Endothelial cell of umbilical vein (primary cell): ENCODE data around the gene ASPSCR1.

Source experiments
- CTCF ChIP-seq, 2 donors: IDR thresholded peaks; 1 replicate in 1 of 2; 2 replicates in 1 of 2; pipeline ENCODE4 v1.5.1; 2011; ENCODE audit warnings: low read length in 2 of 2, mild to moderate bottlenecking in 2 of 2, moderate library complexity in 2 of 2, control low read depth in 1 of 2, inconsistent platforms in 1 of 2, low read depth in 1 of 2; ENCODE audit not compliant: insufficient read depth in 1 of 2; ENCODE audit errors: extremely low read depth in 1 of 2
- EZH2 ChIP-seq: IDR thresholded peaks from 2 replicates; pipeline ENCODE4 v1.6.1; 2012; ENCODE audit warnings: borderline replicate concordance, low read depth, mild to moderate bottlenecking, moderate library complexity, low read length, inconsistent platforms; ENCODE audit not compliant: severe bottlenecking

DNA sequence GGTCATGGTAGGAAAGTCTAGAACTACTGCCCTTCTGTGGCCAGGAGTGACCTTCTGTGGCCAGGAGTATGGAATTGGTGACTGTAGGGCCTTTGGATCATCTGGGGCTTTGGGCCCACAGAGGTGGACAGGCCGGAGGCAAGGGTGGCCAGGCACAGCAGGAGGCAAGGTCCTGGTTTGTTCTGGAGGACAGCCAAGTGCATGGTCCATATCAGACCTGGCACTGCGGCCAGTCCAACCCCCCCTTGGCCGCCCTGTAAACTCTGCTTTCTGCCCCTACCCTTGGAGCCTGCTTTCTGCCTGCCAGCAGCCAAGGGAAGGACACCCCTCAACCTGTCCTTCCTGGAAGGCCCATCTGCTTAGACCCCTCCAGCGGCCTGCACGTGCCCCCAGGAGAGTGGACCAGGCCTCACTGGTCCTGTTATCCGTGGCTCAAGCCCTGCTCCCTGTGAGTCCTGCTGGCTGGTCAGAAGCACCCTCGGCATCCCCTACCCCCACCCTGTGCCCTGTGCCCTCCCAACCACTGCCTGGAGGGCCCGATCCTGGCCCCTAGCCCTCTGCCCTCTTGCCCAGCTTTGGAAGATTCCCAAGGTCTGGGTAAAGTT is 62.4 kb downstream of the ASPSCR1 start:
- TF ChIP-seq EZH2, result no peak
- no peak for TF ChIP-seq CTCF (IDR thresholded peaks at IDR 0.05; ENCODE audit: extremely low read depth in 1 of 2, insufficient read depth in 1 of 2, low read depth in 1 of 2, low read length in 2 of 2)
